Effector memory CD8-positive, alpha-beta T cell (primary cell): ENCODE measurements around the gene MACROD2.

Experiments used
- ATAC-seq: fragments of 150-1000 bp; cut with Tn5 transposase; replicated peaks from 2 replicates; pipeline ENCODE4 v1.10.0; 2021; ENCODE audit warnings: mild to moderate bottlenecking, moderate library complexity
- DNase-seq, 3 experiments: peaks; one replicate each; pipeline ENCODE4 v3.0.0; 2021
- H3K27ac Mint-ChIP-seq, 2 donors: one replicate each; pipeline ENCODE4 v1.8.0; 2022; ENCODE audit warnings: mild to moderate bottlenecking in 2 of 2, mixed read lengths in 2 of 2, moderate library complexity in 2 of 2
- H3K27me3 Mint-ChIP-seq, 2 donors: one replicate each; pipeline ENCODE4 v1.8.0; 2022; ENCODE audit warnings: mixed read lengths in 2 of 2
- H3K36me3 Mint-ChIP-seq: one replicate; pipeline ENCODE4 v1.8.0; 2022; ENCODE audit warnings: mild to moderate bottlenecking, moderate library complexity, mixed read lengths; ENCODE audit not compliant: insufficient read depth
- H3K4me1 Mint-ChIP-seq, 2 donors: one replicate each; pipeline ENCODE4 v1.8.0; 2022; ENCODE audit warnings: low read depth in 2 of 2, mixed read lengths in 2 of 2
- H3K4me3 Mint-ChIP-seq, 2 donors: one replicate each; pipeline ENCODE4 v1.8.0; 2022; ENCODE audit warnings: mild to moderate bottlenecking in 2 of 2, mixed read lengths in 2 of 2, moderate library complexity in 2 of 2
- H3K9me3 Mint-ChIP-seq, 2 donors: one replicate each; pipeline ENCODE4 v1.8.0; 2022; ENCODE audit warnings: mixed read lengths in 2 of 2

Gene MACROD2

DNA sequence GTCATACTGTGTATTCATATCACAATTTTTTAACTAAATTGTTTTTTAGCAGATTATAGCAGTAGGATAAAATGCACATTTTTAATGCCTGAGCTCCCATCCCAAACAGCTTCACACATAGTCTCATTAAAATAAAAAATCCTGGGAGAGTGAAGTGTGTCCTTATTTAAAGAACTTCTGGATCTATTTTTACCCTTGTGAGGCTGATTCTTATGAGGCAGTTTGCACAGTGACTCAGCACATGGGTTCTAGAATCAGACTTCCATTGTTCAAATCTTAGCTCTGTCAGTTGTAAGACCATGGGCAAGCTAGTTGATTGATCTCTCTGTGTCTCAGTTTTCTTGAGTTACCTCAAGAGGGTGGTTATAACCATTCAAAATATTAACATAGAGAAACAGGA lies 72.3 kb downstream of the MACROD2 start:
- Mint-ChIP-seq H3K27me3 (no peaks in the 10 kb centered on the region), H3K4me3 (no peak overlapping the region)

DNA sequence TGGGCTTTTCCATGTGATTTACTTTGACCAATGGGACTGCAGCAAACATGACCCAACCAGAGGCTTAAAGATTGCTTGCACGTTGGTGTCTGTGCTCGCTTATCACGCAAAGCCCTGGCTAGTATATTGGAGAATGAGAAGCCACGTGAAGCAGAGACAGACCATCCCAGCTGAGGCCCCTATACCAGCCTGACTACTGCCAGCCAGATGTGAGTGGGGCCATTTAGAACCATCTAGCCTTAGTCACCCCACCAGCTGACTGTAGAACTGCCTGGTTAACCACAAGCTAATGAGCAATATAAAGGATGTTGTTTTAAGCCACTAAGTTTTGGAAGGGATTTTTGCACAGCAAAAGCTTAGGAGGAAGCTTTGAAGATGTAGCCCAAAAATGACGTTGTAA lies 74.5 kb downstream of the MACROD2 start:
- H3K9me3 Mint-ChIP-seq, result peaks cover 4 to 7% of the 10 kb centered on the region in 2 donors
- no peaks in the 10 kb centered on the region for H3K4me1 Mint-ChIP-seq
- H3K27ac Mint-ChIP-seq, result no peak overlapping the region
- ATAC-seq (no peak), DNase-seq (no peak)
- no peak overlapping the region for H3K4me3 Mint-ChIP-seq
- no peaks in the 10 kb centered on the region for H3K27me3 Mint-ChIP-seq
- no peaks in the 10 kb centered on the region for H3K36me3 Mint-ChIP-seq

More for the DNA sequence above, 72.3 kb downstream of the MACROD2 start:
- ATAC-seq (no peak), DNase-seq (no peak)
- no peak overlapping the region for H3K27ac Mint-ChIP-seq
- H3K9me3 Mint-ChIP-seq, result peaks cover 8 to 9% of the 10 kb centered on the region in 2 donors
- no peaks in the 10 kb centered on the region for H3K36me3 Mint-ChIP-seq
- H3K4me1 Mint-ChIP-seq, result no peaks in the 10 kb centered on the region

DNA sequence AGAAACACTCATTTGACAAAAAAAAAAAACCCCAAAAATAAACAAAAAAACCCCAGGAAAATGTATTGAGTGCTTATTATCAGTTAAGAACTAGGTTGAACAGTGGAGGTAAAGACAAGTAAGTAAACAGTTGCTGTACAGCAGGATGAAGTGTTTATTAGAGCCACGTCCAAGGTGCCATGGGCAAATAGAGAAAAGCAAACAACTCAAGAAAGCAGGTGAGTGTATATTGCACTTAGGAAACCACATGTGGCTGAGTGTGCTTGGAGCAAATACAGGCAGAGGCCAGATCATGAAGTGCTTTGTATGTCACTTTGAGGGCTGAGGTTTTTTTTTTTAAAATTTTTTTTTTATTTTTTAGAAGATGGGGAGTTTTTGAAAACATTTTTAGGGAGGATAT lies 98.3 kb downstream of the MACROD2 start:
- Mint-ChIP-seq H3K9me3 (peaks cover 10 to 20% of the 10 kb centered on the region in 2 donors), H3K27me3 (no peaks in the 10 kb centered on the region), H3K4me3 (no peak overlapping the region), H3K36me3 (no peaks in the 10 kb centered on the region), H3K4me1 (no peaks in the 10 kb centered on the region), H3K27ac (no peak overlapping the region)
- no peak for ATAC-seq
- no peak for DNase-seq

DNA sequence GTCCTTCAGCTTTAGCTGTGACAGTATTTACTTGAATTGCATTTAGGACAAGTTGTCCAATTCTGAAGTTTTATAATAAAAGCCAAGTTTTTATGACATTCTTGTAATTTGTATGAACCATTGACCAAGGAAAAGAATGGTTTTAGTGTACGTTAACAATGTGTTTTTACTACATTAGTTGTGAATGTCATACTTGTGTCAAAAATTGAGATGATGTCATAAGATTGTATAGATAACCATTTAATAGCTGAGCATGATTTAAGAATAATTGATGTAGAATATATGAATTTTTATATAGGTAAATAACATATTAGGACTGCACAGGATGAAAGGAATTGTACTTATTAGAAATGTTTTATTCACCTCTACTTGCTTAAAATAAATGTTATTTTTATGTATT lies 102.9 kb downstream of the MACROD2 start:
- Mint-ChIP-seq H3K36me3 (no peaks in the 10 kb centered on the region), H3K27ac (no peak overlapping the region), H3K4me1 (no peaks in the 10 kb centered on the region), H3K27me3 (no peaks in the 10 kb centered on the region), H3K4me3 (no peak overlapping the region), H3K9me3 (peaks cover 7 to 20% of the 10 kb centered on the region in 2 donors)
- DNase-seq, result no peak
- no peak for ATAC-seq

DNA sequence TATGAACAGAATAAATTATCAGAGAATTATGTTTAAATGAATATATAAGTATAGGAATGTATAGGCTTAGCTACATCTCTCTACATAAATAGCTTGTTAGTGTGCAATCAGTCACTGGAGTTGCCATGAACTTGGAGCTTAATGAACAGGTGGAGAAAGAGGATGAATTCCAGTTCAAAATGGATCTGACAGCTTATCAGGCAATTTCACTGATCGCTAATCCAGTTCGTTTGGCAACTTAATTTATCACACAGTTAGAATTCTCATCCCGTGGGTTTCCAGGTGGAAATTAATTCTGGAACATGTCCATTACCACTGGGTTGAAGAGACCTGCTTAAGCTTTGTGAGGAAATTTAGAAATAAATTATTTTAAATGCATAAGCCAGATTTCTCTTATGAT lies 118.1 kb downstream of the MACROD2 start:
- Mint-ChIP-seq H3K27ac (no peak overlapping the region), H3K27me3 (no peaks in the 10 kb centered on the region), H3K4me1 (no peaks in the 10 kb centered on the region), H3K4me3 (no peak overlapping the region), H3K36me3 (no peaks in the 10 kb centered on the region), H3K9me3 (peaks cover 3 to 15% of the 10 kb centered on the region in 2 donors)
- ATAC-seq, result no peak
- DNase-seq, result no peak

DNA sequence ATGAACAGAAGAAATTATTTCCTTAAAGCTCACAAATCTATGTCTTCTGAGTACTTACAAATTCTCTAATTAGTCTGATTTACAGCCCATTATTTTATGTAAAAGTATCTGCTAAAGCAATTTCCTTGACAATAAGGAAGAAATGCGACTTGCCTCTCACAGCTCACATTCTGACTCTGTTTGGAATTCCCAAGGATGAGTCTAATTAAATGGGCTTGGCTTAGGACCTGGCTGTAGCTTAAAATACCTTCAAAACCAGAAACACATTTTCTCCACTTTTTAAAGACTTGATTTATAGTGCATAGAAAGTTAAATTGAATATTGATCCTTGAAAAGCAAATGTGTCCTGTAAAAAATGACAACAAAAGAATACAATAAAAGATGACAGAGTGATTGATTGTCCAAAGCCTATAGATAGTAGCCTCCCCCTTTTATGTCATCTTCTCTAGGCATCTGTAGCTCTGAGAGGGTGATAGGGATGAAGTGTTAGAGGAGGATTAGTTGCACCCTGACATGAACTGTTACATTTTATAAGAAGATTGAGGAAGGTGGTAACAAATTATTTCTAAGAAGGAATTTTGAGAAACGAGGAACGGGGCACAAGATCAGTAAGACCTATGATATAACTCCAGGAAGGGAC lies 118.9 kb downstream of the MACROD2 start:
- Mint-ChIP-seq H3K27ac (no peak overlapping the region), H3K36me3 (no peaks in the 10 kb centered on the region), H3K4me1 (no peaks in the 10 kb centered on the region), H3K27me3 (no peaks in the 10 kb centered on the region), H3K4me3 (no peak overlapping the region), H3K9me3 (peaks cover 3 to 11% of the 10 kb centered on the region in 2 donors)
- DNase-seq (no peak), ATAC-seq (no peak)

DNA sequence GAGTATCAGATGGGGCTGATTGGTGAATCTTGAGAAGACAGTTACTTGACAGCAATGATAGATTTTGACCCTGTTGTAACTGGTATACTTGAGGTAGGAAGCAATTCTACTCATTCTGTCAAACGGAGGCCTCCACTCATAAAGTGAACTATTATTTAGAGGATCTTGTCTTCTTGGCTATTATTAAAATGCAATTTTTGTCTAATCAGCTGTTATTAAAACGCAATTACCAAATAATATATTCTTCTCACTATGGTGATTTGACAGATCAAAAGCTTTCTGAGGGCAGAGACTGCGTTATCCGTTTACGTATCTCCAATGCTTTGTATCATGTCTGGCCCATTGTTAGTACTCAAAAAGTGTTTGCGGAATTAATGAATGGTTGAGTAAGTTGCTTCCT lies 120.7 kb downstream of the MACROD2 start:
- H3K9me3 Mint-ChIP-seq, result peaks cover 3 to 8% of the 10 kb centered on the region in 2 donors
- H3K27me3 Mint-ChIP-seq, result no peaks in the 10 kb centered on the region
- no peak for ATAC-seq
- H3K36me3 Mint-ChIP-seq, result no peaks in the 10 kb centered on the region
- H3K27ac Mint-ChIP-seq, result no peak overlapping the region
- no peak for DNase-seq
- no peak overlapping the region for H3K4me3 Mint-ChIP-seq
- H3K4me1 Mint-ChIP-seq, result no peaks in the 10 kb centered on the region

DNA sequence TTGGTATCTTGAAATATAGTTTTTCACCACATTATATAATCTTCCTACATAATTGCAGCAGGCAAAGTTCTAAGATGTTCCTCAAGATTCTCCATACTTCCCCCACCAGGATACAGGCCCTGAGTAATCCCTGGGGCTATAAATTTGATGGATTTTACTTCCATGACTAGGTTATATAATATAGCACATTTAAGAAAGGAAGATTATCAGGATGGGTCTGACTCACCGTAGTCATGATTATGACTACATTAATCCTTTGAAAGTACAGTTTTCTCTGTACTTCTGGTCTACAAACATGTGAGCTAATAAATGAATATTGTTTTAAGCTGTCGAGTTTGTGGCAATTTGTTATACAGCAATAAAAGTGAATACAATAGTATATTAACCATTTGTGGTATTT lies 122.5 kb downstream of the MACROD2 start:
- H3K4me3 Mint-ChIP-seq, result no peak overlapping the region
- H3K9me3 Mint-ChIP-seq, result peaks cover 0 to 2% of the 10 kb centered on the region in 2 donors
- no peak for DNase-seq

DNA sequence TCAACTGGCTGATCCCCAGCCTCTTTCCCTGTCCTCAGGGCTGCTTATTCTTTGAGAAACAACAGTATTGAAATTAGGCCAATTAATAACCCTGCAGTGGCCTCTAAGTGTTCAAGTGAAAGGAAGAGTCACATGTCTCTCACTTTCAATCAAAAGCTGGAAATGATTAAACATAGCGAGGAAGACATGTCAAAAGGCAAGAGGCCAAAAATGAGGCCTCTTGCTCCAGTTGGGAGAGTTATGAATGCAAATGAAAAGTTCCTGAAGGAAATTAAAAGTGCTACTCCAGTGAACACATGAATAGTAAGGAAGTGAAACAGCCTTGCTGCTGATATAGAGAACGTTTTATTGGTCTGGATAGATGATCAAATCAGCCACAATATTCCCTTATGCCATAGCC lies 131.5 kb downstream of the MACROD2 start:
- DNase-seq (no peak), ATAC-seq (no peak)
- H3K36me3 Mint-ChIP-seq, result peaks cover 3% of the 10 kb centered on the region
- no peak overlapping the region for H3K27ac Mint-ChIP-seq
- peaks cover 0 to 2% of the 10 kb centered on the region in 2 donors for H3K9me3 Mint-ChIP-seq
- H3K27me3 Mint-ChIP-seq, result no peaks in the 10 kb centered on the region
- no peak overlapping the region for H3K4me3 Mint-ChIP-seq
- no peaks in the 10 kb centered on the region for H3K4me1 Mint-ChIP-seq

More for the DNA sequence above, 122.5 kb downstream of the MACROD2 start:
- Mint-ChIP-seq H3K36me3 (no peaks in the 10 kb centered on the region), H3K27me3 (no peaks in the 10 kb centered on the region), H3K4me1 (no peaks in the 10 kb centered on the region), H3K27ac (no peak overlapping the region)
- ATAC-seq, result no peak

DNA sequence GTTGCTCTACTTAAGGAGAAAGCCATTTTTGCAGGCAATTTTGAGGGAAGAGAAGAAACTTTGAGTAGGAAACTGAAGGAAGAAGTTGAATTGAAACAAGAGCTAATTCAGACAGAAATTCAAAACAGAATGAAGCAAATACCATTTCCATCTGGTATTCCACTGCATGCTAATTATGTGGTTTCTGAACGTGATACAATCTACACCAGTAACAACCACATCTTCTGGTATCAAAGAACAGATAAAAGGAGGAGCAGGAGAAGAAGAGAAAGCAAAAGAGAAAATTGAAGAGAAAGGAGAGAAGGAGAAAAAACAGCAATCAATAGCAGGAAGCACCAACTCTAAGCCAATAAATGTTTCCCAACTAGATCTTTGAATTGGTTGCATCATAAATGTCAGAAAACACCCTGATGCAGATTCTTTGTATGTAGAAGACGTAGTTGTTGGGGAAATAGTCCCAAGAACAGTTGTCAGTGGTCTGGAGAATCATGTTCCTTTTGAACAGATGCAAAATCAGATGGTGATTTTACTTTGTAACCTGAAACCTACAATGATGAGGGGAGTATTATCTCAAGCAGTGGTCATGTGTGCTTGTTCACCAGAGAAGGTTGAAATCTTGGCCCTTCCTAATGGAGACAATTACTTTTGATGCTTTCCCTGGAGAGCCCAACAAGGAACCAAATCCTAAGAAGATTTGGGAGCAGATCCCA lies 132.4 kb downstream of the MACROD2 start:
- Mint-ChIP-seq H3K4me1 (no peaks in the 10 kb centered on the region), H3K9me3 (peaks cover 0 to 2% of the 10 kb centered on the region in 2 donors), H3K27me3 (no peaks in the 10 kb centered on the region), H3K4me3 (no peak overlapping the region), H3K27ac (no peak overlapping the region), H3K36me3 (peaks cover 3% of the 10 kb centered on the region)
- DNase-seq (no peak), ATAC-seq (no peak)

DNA sequence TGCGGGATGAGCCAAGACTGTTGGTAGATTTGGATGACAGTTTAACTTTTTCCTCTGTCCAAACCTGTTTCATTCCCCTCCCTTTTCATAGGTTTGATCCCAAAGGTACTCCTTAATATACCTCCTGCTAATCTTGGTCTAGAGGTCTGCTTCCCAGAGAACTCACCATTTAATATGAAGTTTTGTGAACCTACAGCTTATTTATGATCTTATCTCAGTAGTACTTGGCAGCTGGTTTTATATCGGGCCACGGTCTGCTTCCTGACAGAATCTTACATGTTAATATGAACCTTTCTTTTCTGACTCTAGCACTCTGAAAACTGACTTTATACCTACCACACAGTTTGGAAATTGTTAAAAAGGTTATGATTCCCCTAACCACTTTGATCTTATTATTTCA lies 138.7 kb downstream of the MACROD2 start:
- no peak overlapping the region for H3K27ac Mint-ChIP-seq
- H3K4me3 Mint-ChIP-seq, result no peak overlapping the region
- peaks cover 0 to 6% of the 10 kb centered on the region in 2 donors for H3K9me3 Mint-ChIP-seq
- H3K27me3 Mint-ChIP-seq, result no peaks in the 10 kb centered on the region
- no peaks in the 10 kb centered on the region for H3K4me1 Mint-ChIP-seq
- ATAC-seq (no peak), DNase-seq (no peak)
- peaks cover 3% of the 10 kb centered on the region for H3K36me3 Mint-ChIP-seq

DNA sequence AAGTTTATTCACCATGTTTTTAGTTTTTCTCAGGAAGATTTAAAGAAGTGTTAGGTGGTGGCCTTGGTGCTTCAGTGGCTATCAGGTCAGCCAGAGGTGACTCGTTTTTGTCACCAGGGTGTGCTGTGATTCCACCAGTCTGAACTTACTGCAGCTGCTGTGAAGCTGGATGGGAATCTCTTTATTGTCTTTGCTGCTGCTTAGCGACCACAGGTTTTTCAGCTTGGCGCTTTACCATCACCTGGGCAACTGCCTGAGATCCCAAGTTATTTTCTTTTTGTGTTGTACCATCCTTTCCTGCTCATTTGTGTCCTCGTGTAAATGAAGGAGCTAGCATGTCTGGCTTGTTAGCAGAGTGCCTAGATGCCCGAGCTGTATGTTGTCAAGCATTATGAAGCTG lies 146.9 kb downstream of the MACROD2 start:
- no peak for ATAC-seq
- no peaks in the 10 kb centered on the region for H3K27me3 Mint-ChIP-seq
- H3K27ac Mint-ChIP-seq, result no peak overlapping the region
- H3K4me3 Mint-ChIP-seq, result no peak overlapping the region
- no peaks in the 10 kb centered on the region for H3K36me3 Mint-ChIP-seq
- DNase-seq, result no peak
- H3K9me3 Mint-ChIP-seq, result peaks cover 2 to 5% of the 10 kb centered on the region in 2 donors
- H3K4me1 Mint-ChIP-seq, result no peaks in the 10 kb centered on the region

DNA sequence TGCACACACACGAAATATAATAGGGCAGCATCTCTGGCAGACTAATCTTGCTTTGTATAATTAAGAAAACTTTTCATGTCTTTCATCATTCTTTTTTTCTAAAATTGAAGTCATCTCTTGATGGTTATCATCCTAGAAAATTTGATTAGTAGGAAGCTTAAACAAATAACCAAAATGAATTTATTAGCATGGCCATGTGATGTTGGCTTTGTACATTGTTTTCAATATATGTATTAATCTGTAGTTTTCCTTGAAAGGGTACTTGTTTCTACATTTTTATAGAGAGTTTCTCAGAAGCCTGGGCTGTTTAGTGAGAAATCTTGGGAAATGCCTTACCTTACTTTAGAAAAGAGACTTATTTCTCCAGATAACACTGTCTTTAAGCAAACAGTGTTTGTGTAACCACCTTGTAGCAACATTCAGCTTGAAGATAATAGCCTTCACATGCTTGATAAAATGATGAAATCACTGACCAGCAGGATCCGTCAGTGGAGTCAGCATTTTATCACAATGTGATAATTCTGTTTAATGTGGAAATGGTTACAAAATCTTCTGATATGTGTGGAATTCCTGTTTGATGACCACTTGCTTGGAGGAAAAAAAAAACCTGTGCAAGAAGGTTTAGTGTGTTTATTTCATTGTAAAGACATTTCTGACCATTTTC lies 147.8 kb downstream of the MACROD2 start:
- ATAC-seq (no peak), DNase-seq (no peak)
- Mint-ChIP-seq H3K4me3 (no peak overlapping the region), H3K27me3 (no peaks in the 10 kb centered on the region), H3K36me3 (no peaks in the 10 kb centered on the region), H3K27ac (no peak overlapping the region), H3K9me3 (peaks cover 2 to 5% of the 10 kb centered on the region in 2 donors), H3K4me1 (no peaks in the 10 kb centered on the region)

DNA sequence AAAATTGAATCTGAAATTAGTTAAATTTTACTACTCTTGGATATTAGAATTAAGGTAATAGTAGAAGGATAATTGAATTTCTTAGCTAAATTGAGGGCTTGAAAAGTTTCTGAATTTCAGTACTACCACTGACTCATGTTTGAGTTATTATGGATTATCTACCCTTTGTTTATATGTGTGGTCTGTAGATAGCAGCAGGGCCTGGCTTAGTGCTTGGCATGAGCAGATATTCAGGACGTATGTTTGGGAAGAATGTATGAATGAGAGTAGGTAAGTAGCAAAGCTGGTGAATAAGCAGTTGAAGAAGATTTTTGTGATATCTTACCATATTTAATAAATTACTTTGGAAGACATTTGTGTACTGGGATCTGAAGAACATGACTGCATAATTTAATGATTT lies 152.7 kb downstream of the MACROD2 start:
- no peaks in the 10 kb centered on the region for H3K27me3 Mint-ChIP-seq
- no peaks in the 10 kb centered on the region for H3K36me3 Mint-ChIP-seq
- H3K27ac Mint-ChIP-seq, result no peak overlapping the region
- no peaks in the 10 kb centered on the region for H3K4me1 Mint-ChIP-seq
- peaks cover 6 to 7% of the 10 kb centered on the region in 2 donors for H3K9me3 Mint-ChIP-seq
- DNase-seq, result no peak
- no peak overlapping the region for H3K4me3 Mint-ChIP-seq
- no peak for ATAC-seq
